Activated CD4-positive, CD25-positive, alpha-beta regulatory T cell treated with anti-CD3 and anti-CD28 coated beads, Interleukin-2, amount 50 U/mL, for 72 hours (primary cell): Measurements from ENCODE around the gene ATRIP.

ENCODE experiments used
- DNase-seq: peaks from one replicate; pipeline ENCODE4 v3.0.0; 2021

The ATRIP gene

DNA sequence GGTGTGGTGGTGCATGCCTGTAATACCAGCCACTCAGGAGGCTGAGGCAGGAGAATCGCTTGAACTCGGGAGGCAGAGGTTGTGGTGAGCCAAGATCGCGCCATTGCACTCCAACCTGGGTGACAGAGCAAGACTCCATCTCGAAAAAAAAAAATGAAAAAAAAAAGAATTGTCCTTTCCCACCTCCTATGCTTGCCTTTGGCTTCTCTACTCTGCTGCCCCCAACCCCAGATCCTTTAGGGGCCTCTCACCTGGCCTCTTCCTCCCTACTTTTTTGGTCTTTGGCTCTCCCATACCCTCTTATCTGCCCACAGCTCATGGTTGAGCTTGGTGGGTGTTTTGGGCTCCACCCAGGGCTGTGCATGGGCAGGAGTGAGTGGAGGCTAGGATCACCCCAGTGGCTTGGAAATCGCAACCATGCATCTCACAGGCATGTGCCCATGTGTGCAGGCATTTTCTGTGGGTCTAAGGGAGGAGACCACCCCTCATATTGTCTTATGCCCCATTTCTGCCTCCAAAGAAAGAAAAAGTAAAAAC is 59.5 kb downstream of the ATRIP start:
- no peak for DNase-seq

- peak; percentile 65 for DNase-seq
These were observed 60.9 kb downstream of the ATRIP start for GRCh38 chr3:48507256-48508061.

- DNase-seq = no peak
These were observed 65.0 kb downstream of the ATRIP start for GRCh38 chr3:48511551-48511950.

DNA sequence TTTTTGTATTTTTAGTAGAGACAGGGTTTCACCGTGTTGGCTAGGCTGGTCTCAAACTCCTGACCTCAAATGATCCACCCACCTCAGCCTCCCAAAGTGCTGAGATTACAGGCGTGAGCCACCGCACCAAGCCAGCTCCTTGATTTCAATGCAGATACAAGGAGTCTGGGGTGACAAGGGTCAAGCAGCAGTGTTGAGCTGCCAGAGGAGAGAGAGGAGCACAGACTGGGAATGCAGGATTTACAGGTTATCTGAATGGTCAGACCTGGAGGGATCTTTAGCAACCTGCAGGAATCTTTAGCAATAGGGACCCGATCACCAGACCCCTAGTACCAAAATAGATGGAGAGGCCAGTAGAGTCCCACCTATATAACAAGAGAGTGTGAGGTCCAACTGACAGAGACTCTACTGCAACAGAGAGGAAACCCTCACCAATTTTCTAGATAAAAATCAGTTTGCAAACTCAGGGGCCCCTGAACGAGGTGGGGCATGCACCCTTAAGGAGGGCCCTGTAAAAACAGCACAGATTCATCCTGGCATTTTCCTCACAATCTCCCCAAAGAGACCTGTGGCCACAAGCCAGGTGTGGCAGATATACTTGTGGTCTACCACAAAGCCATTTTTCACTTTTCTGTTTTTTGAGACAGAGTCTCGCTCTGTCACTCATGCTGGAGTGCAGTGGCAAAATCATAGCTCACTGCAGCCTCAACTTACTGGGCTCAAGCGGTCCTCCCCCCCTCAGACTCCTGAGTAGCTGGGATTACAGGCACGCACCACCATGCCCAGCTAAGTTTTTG is 68.1 kb downstream of the ATRIP start:
- DNase-seq = no peak
